Measurements from ENCODE around the gene IDH1.

- TF ChIP-seq KLF5 (IDR thresholded peaks at IDR 0.05; ENCODE audit: partially characterized antibody) (no peak), EGR1 (IDR thresholded peaks at IDR 0.05; ENCODE audit: borderline replicate concordance in 1 of 2, low read depth in 2 of 2, low read length in 2 of 2) (no peak)
Observed at GRCh38 chr2:208294482-208295024, 39.7 kb upstream of the IDH1 start.
